Measurements from ENCODE around the gene GDAP1L1. TPM values are rescaled to one million over a fixed set of nuclear protein-coding genes. Genes with fewer than 3 reads are reported as not detected.

The GDAP1L1 gene
- total RNA-seq, 1 donor from 2014 or later: 0.26 TPM

GRCh38 chr20:44310664-44311639 lies 63.8 kb downstream of the GDAP1L1 start, which contains the start of gene FITM2:
Gene FITM2 (minus strand): TSS chr20:44311202. CDS start chr20:44311148, 54 bp downstream.
- Histone ChIP-seq H3K36me3 (no peaks in the 10 kb centered on the region), H3K9ac (peak within 1 kb of the TSS; percentile 35), H3K9me3 (ENCODE audit: low read depth) (no peaks in the 10 kb centered on the region), H2AFZ (replicated peaks) (peak within 1 kb of the TSS; percentile 91), H3K4me1 (peaks cover 7% of the 10 kb centered on the region), H3K4me2 (peak within 1 kb of the TSS; percentile 91), H3F3A (ENCODE audit: low read depth) (no peaks in the 10 kb centered on the region), H3K79me2 (ENCODE audit: low read depth) (no peaks in the 10 kb centered on the region), H3K4me3 (peak within 1 kb of the TSS; percentile 75), H3K27me3 (peaks cover 21% of the 10 kb centered on the region), H3K27ac (no peak within 1 kb of the TSS), H4K20me1 (ENCODE audit: low read depth) (no peaks in the 10 kb centered on the region)
- peak within 1 kb of the TSS; percentile 90 for H3K4me3 Mint-ChIP-seq
- peaks cover 13% of the 10 kb centered on the region for H3K4me1 Mint-ChIP-seq
- DNase-seq (ENCODE audit: low spot score): peak; percentile 99
- peaks cover 6% of the 10 kb centered on the region for H3K27me3 Mint-ChIP-seq (ENCODE audit: insufficient read depth, low read depth)
- TF ChIP-seq EZH2phosphoT487 (IDR thresholded peaks at IDR 0.05): no peak
- TF ChIP-seq EZH2 (IDR thresholded peaks at IDR 0.05): no peak
- peak; percentile 92 for TF ChIP-seq CTCF (IDR thresholded peaks at IDR 0.05)
- peak within 1 kb of the TSS; percentile 87 for H3K27ac Mint-ChIP-seq
- H3K36me3 Mint-ChIP-seq: no peaks in the 10 kb centered on the region
- H3K9me3 Mint-ChIP-seq: no peaks in the 10 kb centered on the region

GRCh38 chr20:44314870-44315269 lies 67.8 kb downstream of the GDAP1L1 start:
- Histone ChIP-seq H3K4me2 (no peak overlapping the region), H3K4me3 (no peak overlapping the region), H3K27ac (no peak overlapping the region), H3K9me3 (ENCODE audit: low read depth) (no peaks in the 10 kb centered on the region), H2AFZ (replicated peaks) (no peak overlapping the region), H3K9ac (no peak overlapping the region), H3K27me3 (peaks cover 21% of the 10 kb centered on the region), H3F3A (ENCODE audit: low read depth) (no peaks in the 10 kb centered on the region), H3K36me3 (no peaks in the 10 kb centered on the region), H3K4me1 (peaks cover 6% of the 10 kb centered on the region), H3K79me2 (ENCODE audit: low read depth) (no peaks in the 10 kb centered on the region), H4K20me1 (ENCODE audit: low read depth) (no peaks in the 10 kb centered on the region)
- TF ChIP-seq EZH2 (IDR thresholded peaks at IDR 0.05) (no peak), EZH2phosphoT487 (IDR thresholded peaks at IDR 0.05) (no peak), CTCF (IDR thresholded peaks at IDR 0.05) (no peak)
- no peak for DNase-seq (ENCODE audit: low spot score)
- peaks cover 3% of the 10 kb centered on the region for H3K27me3 Mint-ChIP-seq (ENCODE audit: insufficient read depth, low read depth)
- H3K27ac Mint-ChIP-seq: no peak overlapping the region
- H3K36me3 Mint-ChIP-seq: no peaks in the 10 kb centered on the region
- no peak overlapping the region for H3K4me3 Mint-ChIP-seq
- H3K9me3 Mint-ChIP-seq: no peaks in the 10 kb centered on the region
- H3K4me1 Mint-ChIP-seq: peaks cover 11% of the 10 kb centered on the region

GRCh38 chr20:44319839-44320422 lies 72.8 kb downstream of the GDAP1L1 start:
- Histone ChIP-seq H3K9me3 (ENCODE audit: low read depth) (no peaks in the 10 kb centered on the region), H3K79me2 (ENCODE audit: low read depth) (no peaks in the 10 kb centered on the region), H3K27ac (no peak overlapping the region), H3K9ac (no peak overlapping the region), H3K4me3 (no peak overlapping the region), H3K4me2 (no peak overlapping the region), H4K20me1 (ENCODE audit: low read depth) (no peaks in the 10 kb centered on the region), H3K36me3 (no peaks in the 10 kb centered on the region), H2AFZ (replicated peaks) (no peak overlapping the region), H3K4me1 (peaks cover 6% of the 10 kb centered on the region), H3K27me3 (no peaks in the 10 kb centered on the region), H3F3A (ENCODE audit: low read depth) (peaks cover 10% of the 10 kb centered on the region)
- DNase-seq (ENCODE audit: low spot score): no peak
- Mint-ChIP-seq H3K36me3 (no peaks in the 10 kb centered on the region), H3K9me3 (peaks cover 3% of the 10 kb centered on the region), H3K4me1 (peaks cover 9% of the 10 kb centered on the region), H3K4me3 (no peak overlapping the region), H3K27ac (no peak overlapping the region), H3K27me3 (ENCODE audit: insufficient read depth, low read depth) (peaks cover 4% of the 10 kb centered on the region)
- TF ChIP-seq EZH2phosphoT487 (IDR thresholded peaks at IDR 0.05): no peak

All from neural progenitor cell (in vitro differentiated cells).